AG04450 (cell line): ENCODE measurements around the gene NPAS3. TPM values are rescaled to one million over a fixed set of nuclear protein-coding genes. Genes with fewer than 3 reads are reported as not detected.

Experiments
- CTCF ChIA-PET: fragments of 300-600, 350-600 bp; formaldehyde crosslinking; extraction: SDS; loops from one replicate; lab custom pipeline; 2022; ENCODE audit warnings: antibody characterized with exemption, inconsistent platforms; lab: Charles Lee
- POLR2A ChIA-PET: fragments of 350-600 bp; formaldehyde crosslinking; extraction: SDS; loops from one replicate; lab custom pipeline; 2021; ENCODE audit warnings: antibody characterized with exemption, inconsistent platforms; lab: Yijun Ruan, JAX
- DNase-seq: peaks from one replicate; pipeline ENCODE4 v3.0.0-alpha.2; 2011; ENCODE audit warnings: low read depth, low spot score
- H3K27ac ChIP-seq: one replicate; pipeline ENCODE4 v1.5.1; 2012; ENCODE audit warnings: low read depth, low read length, control low read depth
- H3K27me3 ChIP-seq: one replicate; pipeline ENCODE4 v1.6.0; 2012; ENCODE audit warnings: low read length; ENCODE audit not compliant: control insufficient read depth, insufficient read depth
- H3K4me3 ChIP-seq: 2 replicates; pipeline ENCODE4 v1.5.1; 2011; ENCODE audit warnings: mild to moderate bottlenecking, low read depth, low read length, control low read depth
- H3K9me3 ChIP-seq: 2 replicates; pipeline ENCODE4 v1.5.1; 2012; ENCODE audit warnings: low read length; ENCODE audit not compliant: control insufficient read depth, insufficient read depth
- CTCF ChIP-seq: IDR thresholded peaks from 2 replicates; pipeline ENCODE4 v1.5.1; 2011; ENCODE audit warnings: low read depth, low read length, control low read depth, inconsistent platforms
- polyA minus RNA-seq: library from RNA; depleted of rRNA, polyadenylated mRNA; stranded (reverse); fragments of >200 nt; gene quantifications from 2 replicates; pipeline ENCODE4 v1.2.3, GENCODE V29; 2011; rRNA and poly(A)+ RNA removed
- polyA plus RNA-seq: library from polyadenylated mRNA; depleted of rRNA; stranded (reverse); fragments of >200 nt; gene quantifications from 2 replicates; pipeline ENCODE4 v1.2.3, GENCODE V29; 2011; rRNA removed

NPAS3 gene
- polyA plus RNA-seq (not detected in 2 replicates), polyA minus RNA-seq (not detected in 2 replicates)

GRCh38 chr14:32938719-32939253, at the start of gene NPAS3:
Gene NPAS3, plus strand, starts transcription at chr14:32938879.
- TF ChIP-seq CTCF = no peak
- H3K27me3 ChIP-seq = peaks cover 45% of the 10 kb centered on the region
- H3K4me3 ChIP-seq = peak within 1 kb of the TSS; percentile 56
- DNase-seq = no peak
- H3K27ac ChIP-seq = no peak within 1 kb of the TSS
- CTCF ChIA-PET = no interaction called here
- POLR2A ChIA-PET = no interaction called here
- peaks cover 2% of the 10 kb centered on the region; the same call in 1 of the 2 replicates for H3K9me3 ChIP-seq

- H3K27ac ChIP-seq = no peak overlapping the region
- peaks cover 3% of the 10 kb centered on the region for H3K27me3 ChIP-seq
- no peaks in the 10 kb centered on the region for H3K9me3 ChIP-seq
- no peak for DNase-seq
- no peak for TF ChIP-seq CTCF
- peak overlapping the region; percentile 60 for H3K4me3 ChIP-seq
- ChIA-PET CTCF (interaction anchor here (0.7 to 1.0 kb wide), 2 partner anchors 186 to 951 kb away, joined by 3 read pairs; no protein-coding TSS in a partner anchor), POLR2A (no interaction called here)
Measured at GRCh38 chr14:32896979-32897697, 41.5 kb upstream of the NPAS3 start.

GRCh38 chr14:32897698-32898064, 41.0 kb upstream of the NPAS3 start:
- TF ChIP-seq CTCF = no peak
- POLR2A ChIA-PET = no interaction called here
- CTCF ChIA-PET = interaction anchor here (0.7 to 1.0 kb wide), 2 partner anchors 186 to 950 kb away, joined by 3 read pairs; no protein-coding TSS in a partner anchor

GRCh38 chr14:32898876-32899275, 39.8 kb upstream of the NPAS3 start:
- ChIA-PET POLR2A (no interaction called here), CTCF (no interaction called here)
- Histone ChIP-seq H3K4me3 (no peak overlapping the region), H3K27me3 (peaks cover 3% of the 10 kb centered on the region), H3K27ac (no peak overlapping the region), H3K9me3 (no peaks in the 10 kb centered on the region)
- no peak for DNase-seq
- no peak for TF ChIP-seq CTCF

More at GRCh38 chr14:32897698-32898064, 41.0 kb upstream of the NPAS3 start:
- Histone ChIP-seq H3K27ac (no peak overlapping the region), H3K4me3 (peak overlapping the region; percentile 60), H3K9me3 (no peaks in the 10 kb centered on the region), H3K27me3 (peaks cover 3% of the 10 kb centered on the region)
- DNase-seq = no peak

GRCh38 chr14:32900547-32900946, 38.1 kb upstream of the NPAS3 start:
- no peak for TF ChIP-seq CTCF
- no peak for DNase-seq
- H3K9me3 ChIP-seq = no peaks in the 10 kb centered on the region
- POLR2A ChIA-PET = no interaction called here
- CTCF ChIA-PET = interaction anchor here (1.1 kb wide), 1 partner anchor 72 kb away, joined by 3 read pairs; no protein-coding TSS in a partner anchor
- no peak overlapping the region for H3K4me3 ChIP-seq
- H3K27me3 ChIP-seq = no peaks in the 10 kb centered on the region
- no peak overlapping the region for H3K27ac ChIP-seq
